NCI-H524 (cell line): Measurements from ENCODE around the gene RPS15A.
"Not testable (repeated sequence)": the region's sequence is repeated elsewhere in the genome, so short reads cannot be mapped to it uniquely, and the experiment has no call there.

Source experiments
- DNase-seq, 2 experiments: peaks; one replicate each; lab custom pipeline; 2025; lab: John Stamatoyannopoulos, UW

The RPS15A gene

DNA sequence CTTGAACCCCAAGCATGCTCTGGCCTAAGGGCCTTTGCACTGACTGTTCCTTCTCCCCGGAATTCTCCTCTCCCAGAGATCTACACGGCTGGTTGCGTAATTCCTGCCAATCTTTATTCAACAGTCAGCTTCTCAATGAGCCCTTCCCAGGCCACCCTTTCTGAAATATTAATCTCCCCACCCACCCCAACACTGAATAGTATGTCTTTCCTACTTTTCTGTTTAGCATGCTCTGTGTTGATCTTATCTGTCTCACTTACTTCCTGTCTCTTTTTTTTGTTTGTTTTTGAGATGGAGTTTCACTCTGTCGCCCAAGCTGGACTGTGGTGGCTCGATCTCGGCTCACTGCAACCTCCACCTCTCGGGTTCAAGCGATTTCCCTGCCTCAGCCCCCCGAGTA, 33.5 kb downstream of the RPS15A start:
- DNase-seq = not testable (repeated sequence)

DNA sequence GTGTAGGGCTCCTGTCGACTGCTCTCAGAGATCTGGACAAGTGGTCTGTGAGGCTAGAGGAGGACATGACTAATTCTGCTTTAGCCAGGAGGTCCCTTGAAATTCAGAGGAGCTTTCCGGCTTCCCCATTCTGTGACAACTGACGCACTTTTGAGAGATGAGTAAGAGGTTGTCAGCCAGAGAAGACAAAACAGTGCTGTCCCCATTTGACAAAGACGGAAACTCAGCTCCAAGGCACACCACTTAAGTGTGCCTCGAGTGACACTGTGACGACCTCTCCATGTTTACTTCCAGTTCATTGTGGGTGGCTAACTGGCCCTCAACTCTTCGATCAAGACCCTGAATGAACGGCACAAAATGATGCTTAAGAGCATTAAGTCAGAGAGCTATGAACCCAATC, 47.3 kb downstream of the RPS15A start:
- DNase-seq = not testable (repeated sequence)

- not testable (repeated sequence) for DNase-seq
Observed at GRCh38 chr16:18740027-18740426, 50.1 kb downstream of the RPS15A start.

DNA sequence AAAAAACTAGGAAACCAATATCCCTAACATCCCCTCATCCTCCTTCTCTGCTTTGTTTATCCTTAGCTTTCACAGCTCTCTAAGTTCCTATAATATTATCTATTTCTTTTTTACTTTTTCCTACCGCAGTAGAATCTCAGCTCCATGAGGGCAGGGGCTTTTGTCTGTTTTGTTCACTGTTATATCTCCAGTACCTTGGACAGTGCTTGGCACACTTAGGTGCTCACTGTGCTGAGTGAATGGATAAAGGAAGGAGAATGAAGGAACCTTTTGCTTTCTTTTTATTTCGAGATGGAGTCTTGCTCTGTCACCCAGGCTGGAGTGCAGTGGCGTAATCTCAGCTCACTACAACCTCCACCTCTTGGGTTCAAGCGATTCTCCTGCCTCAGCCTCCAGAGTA, 51.4 kb downstream of the RPS15A start:
- DNase-seq = not testable (repeated sequence)

DNA sequence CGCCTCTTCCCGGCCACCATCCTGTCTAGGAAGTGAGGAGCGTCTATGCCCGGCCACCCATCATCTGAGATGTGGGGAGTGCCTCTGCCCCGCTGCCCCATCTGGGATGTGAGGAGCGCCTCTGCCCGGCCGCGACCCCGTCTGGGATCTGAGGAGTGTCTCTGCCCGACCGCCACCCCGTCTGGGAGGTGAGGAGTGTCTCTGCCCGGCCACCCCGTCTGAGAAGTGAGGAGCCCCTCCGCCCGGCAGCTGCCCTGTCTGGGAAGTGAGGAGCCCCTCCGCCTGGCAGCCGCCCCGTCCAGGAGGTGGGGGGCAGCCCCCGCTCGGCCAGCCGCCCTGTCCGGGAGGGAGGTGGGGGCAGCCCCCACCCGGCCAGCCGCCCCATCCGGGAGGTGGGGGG, 55.9 kb downstream of the RPS15A start:
- not testable (repeated sequence) for DNase-seq
